ENCODE data around the gene KRTAP1-3.

DNA sequence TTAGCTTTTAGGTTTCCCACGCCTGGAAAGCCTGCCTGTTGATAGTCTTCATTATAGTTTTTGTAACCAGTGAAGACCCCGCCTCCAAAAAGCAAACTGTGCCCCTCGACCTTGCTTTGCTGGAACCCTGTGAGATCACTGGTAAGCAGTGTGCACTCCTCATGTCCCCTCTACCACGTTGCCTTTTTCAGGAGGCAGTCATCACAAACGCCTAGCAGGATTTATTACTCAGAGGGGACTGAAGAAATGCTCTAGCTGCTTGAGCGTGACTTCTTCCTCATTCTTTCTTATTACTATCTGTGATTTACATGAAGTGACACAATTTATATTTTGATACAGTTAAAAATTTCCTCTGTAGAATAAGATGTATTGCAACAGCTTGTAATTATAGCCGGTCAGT lies 19.2 kb downstream of the KRTAP1-3 start:
- TF ChIP-seq, protein P1, sequence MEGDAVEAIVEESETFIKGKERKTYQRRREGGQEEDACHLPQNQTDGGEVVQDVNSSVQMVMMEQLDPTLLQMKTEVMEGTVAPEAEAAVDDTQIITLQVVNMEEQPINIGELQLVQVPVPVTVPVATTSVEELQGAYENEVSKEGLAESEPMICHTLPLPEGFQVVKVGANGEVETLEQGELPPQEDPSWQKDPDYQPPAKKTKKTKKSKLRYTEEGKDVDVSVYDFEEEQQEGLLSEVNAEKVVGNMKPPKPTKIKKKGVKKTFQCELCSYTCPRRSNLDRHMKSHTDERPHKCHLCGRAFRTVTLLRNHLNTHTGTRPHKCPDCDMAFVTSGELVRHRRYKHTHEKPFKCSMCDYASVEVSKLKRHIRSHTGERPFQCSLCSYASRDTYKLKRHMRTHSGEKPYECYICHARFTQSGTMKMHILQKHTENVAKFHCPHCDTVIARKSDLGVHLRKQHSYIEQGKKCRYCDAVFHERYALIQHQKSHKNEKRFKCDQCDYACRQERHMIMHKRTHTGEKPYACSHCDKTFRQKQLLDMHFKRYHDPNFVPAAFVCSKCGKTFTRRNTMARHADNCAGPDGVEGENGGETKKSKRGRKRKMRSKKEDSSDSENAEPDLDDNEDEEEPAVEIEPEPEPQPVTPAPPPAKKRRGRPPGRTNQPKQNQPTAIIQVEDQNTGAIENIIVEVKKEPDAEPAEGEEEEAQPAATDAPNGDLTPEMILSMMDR (IDR thresholded peaks at IDR 0.05): no peak
- TF ChIP-seq POLR2A (IDR thresholded peaks at IDR 0.05) (no peak), EP300 (IDR thresholded peaks at IDR 0.05) (no peak)
